ENCODE data around the gene DGCR2. TPM values are rescaled to one million over a fixed set of nuclear protein-coding genes. Genes with fewer than 3 reads are reported as not detected.

DGCR2 gene
- total RNA-seq, 1 donor from 2014 or later, result 68.7 TPM

DNA sequence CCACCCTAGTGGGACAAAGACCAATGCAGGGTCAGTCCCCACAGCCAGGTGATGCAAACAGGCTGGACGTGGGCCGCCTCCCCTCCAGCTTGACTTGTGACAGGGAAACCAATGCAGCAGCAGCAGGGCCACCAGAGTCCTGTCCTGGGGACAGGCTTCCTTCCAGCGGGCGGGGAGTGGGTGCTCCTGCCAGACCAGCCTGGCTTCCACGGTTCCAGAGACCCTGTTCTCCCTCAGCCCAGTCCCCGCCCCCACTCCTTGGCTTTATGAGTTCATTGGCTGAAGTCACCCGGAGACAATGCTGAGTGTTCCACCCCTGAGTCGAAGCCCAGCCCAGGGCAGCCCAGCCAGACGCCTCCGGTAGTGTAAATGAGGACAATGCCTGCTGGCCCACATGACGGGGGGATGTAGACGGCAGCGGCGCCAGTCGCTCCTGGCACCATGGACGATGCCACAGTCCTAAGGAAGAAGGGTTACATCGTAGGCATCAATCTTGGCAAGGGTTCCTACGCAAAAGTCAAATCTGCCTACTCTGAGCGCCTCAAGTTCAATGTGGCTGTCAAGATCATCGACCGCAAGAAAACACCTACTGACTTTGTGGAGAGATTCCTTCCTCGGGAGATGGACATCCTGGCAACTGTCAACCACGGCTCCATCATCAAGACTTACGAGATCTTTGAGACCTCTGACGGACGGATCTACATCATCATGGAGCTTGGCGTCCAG, 8.9 kb upstream of the DGCR2 start, which contains the start of gene TSSK2:
TSS of gene TSSK2 (plus strand) at position 350 of the 726 bp plus-strand sequence. CDS start at position 442, 92 bp downstream.
- no peaks in the 10 kb centered on the region for H3K4me1 Mint-ChIP-seq (ENCODE audit: low read depth, unreplicated experiment)
- no peak within 1 kb of the TSS for H3K27ac Mint-ChIP-seq (ENCODE audit: unreplicated experiment)
- no peak within 1 kb of the TSS for H3K4me3 Mint-ChIP-seq (ENCODE audit: unreplicated experiment)
- H3K27me3 Mint-ChIP-seq (ENCODE audit: unreplicated experiment), result peaks cover 11% of the 10 kb centered on the region
- TF ChIP-seq, protein P1, sequence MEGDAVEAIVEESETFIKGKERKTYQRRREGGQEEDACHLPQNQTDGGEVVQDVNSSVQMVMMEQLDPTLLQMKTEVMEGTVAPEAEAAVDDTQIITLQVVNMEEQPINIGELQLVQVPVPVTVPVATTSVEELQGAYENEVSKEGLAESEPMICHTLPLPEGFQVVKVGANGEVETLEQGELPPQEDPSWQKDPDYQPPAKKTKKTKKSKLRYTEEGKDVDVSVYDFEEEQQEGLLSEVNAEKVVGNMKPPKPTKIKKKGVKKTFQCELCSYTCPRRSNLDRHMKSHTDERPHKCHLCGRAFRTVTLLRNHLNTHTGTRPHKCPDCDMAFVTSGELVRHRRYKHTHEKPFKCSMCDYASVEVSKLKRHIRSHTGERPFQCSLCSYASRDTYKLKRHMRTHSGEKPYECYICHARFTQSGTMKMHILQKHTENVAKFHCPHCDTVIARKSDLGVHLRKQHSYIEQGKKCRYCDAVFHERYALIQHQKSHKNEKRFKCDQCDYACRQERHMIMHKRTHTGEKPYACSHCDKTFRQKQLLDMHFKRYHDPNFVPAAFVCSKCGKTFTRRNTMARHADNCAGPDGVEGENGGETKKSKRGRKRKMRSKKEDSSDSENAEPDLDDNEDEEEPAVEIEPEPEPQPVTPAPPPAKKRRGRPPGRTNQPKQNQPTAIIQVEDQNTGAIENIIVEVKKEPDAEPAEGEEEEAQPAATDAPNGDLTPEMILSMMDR (IDR thresholded peaks at IDR 0.05; ENCODE audit: partially characterized antibody, unreplicated experiment), result no peak
- H3K36me3 Mint-ChIP-seq (ENCODE audit: unreplicated experiment), result peaks cover 10% of the 10 kb centered on the region
- no peak for DNase-seq
- H3K9me3 Mint-ChIP-seq (ENCODE audit: unreplicated experiment), result peaks cover 9% of the 10 kb centered on the region

DNA sequence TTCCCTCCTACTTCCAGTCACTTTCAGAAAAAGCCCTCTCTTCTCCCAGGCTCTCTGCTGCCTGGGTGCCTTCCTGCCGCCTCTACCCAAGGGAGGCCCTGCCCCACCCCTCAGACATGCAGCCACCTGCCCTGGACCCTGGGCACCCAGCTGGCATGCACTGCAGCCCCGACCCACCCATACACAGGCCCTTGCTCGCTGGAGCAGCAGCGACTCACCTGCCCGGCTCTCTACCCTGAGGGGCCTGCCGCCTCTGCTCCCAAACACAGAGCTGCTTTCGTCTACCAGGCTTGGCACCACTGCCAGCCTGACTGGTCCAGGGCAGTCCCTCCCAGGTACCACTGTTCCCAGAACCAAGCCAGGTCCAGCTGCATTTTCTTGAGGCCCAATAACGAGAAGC, 7.7 kb upstream of the DGCR2 start:
- TF ChIP-seq, protein P1 (IDR thresholded peaks at IDR 0.05; ENCODE audit: partially characterized antibody, unreplicated experiment), result no peak
- Mint-ChIP-seq H3K4me3 (ENCODE audit: unreplicated experiment) (no peak overlapping the region), H3K27ac (ENCODE audit: unreplicated experiment) (no peak overlapping the region), H3K4me1 (ENCODE audit: low read depth, unreplicated experiment) (no peaks in the 10 kb centered on the region), H3K36me3 (ENCODE audit: unreplicated experiment) (peaks cover 5% of the 10 kb centered on the region), H3K27me3 (ENCODE audit: unreplicated experiment) (peaks cover 4% of the 10 kb centered on the region), H3K9me3 (ENCODE audit: unreplicated experiment) (peaks cover 6% of the 10 kb centered on the region)
- no peak for DNase-seq

DNA sequence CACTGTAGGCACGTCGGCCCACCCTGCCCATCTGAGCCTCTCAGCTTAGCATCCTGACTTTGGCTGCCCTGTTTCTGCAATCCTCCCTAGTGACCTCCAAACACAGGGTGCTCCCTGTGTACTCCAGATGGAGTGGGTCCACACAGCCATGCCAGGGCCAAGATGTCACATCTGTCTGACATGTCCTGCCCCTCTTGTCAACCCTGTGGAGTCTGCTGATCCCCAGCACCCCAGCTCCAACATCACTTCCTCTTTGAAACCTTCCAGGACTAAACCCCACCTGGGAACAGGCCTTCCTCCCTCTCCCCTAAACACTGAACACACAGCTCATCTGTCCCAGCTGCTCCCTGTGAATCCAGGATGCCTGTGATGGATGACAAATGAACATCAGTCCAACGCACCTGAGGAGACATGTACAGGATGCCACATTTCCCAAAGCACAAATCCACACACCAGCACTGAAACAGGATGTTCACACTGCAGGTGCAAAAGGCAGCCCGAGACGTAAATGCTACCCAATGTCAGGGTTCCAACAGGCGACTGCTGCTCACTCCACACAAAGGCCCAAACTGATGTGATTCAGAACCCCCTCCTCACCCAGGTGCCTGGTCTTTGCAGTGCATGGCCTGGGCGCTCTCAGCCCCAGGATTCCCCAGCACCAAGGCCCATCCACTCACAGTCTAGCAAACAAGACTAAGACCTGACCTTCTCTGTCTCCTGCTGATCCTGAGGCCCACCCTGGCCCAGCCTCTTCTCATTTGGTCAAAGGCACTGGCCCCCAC, 6.9 kb upstream of the DGCR2 start:
- Mint-ChIP-seq H3K36me3 (ENCODE audit: unreplicated experiment) (peaks cover 5% of the 10 kb centered on the region), H3K27me3 (ENCODE audit: unreplicated experiment) (peaks cover 5% of the 10 kb centered on the region), H3K4me3 (ENCODE audit: unreplicated experiment) (peak overlapping the region; percentile 11), H3K4me1 (ENCODE audit: low read depth, unreplicated experiment) (no peaks in the 10 kb centered on the region), H3K9me3 (ENCODE audit: unreplicated experiment) (peaks cover 7% of the 10 kb centered on the region), H3K27ac (ENCODE audit: unreplicated experiment) (no peak overlapping the region)
- TF ChIP-seq, protein P1 (IDR thresholded peaks at IDR 0.05; ENCODE audit: partially characterized antibody, unreplicated experiment), result no peak
- no peak for DNase-seq

DNA sequence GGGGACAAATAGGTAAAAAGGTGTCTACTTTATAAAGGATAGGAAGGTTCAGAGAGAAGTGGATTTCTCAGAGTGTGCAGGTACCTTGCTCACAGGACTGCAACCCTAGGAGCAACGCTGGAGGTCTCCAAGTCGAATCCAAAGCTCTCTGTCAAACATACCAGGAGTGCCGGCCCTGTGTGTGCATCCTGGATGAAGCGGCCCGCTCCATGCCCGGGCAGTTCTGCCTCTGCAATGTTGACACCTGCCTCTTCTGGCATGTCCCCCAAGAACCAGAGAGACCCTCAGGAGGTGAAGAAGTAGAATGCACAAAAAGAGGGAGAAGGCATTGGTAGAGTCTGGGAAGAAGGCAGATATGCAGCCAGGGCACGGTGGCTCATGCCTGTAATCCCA, 5.8 kb upstream of the DGCR2 start:
- TF ChIP-seq, protein P1 (IDR thresholded peaks at IDR 0.05; ENCODE audit: partially characterized antibody, unreplicated experiment), result no peak
- Mint-ChIP-seq H3K9me3 (ENCODE audit: unreplicated experiment) (peaks cover 8% of the 10 kb centered on the region), H3K27me3 (ENCODE audit: unreplicated experiment) (peaks cover 11% of the 10 kb centered on the region), H3K36me3 (ENCODE audit: unreplicated experiment) (peaks cover 5% of the 10 kb centered on the region), H3K27ac (ENCODE audit: unreplicated experiment) (no peak overlapping the region), H3K4me1 (ENCODE audit: low read depth, unreplicated experiment) (peaks cover 3% of the 10 kb centered on the region), H3K4me3 (ENCODE audit: unreplicated experiment) (no peak overlapping the region)
- no peak for DNase-seq

Measured in glutamatergic neuron (in vitro differentiated cells).